ACC112 (cell line): Measurements from ENCODE around the gene SMIM9.
"Not testable (repeated sequence)": the region's sequence is repeated elsewhere in the genome, so short reads cannot be mapped to it uniquely, and the experiment has no call there.

ENCODE experiments used
- H2AFZ ChIP-seq: fragments of 200-600 bp; sonication (generic); one replicate; pipeline ENCODE4 v1.6.0; 2017; ENCODE audit warnings: antibody characterized with exemption, low read length; ENCODE audit not compliant: unreplicated experiment
- H3K27ac ChIP-seq: fragments of 200-600 bp; sonication (generic); 2 replicates; pipeline ENCODE4 v1.5.1; 2014; ENCODE audit warnings: low read depth, mild to moderate bottlenecking, antibody characterized with exemption, low read length, moderate library complexity
- H3K27me3 ChIP-seq: fragments of 200-600 bp; sonication (generic); 2 replicates; pipeline ENCODE4 v1.6.1; 2014; ENCODE audit warnings: mild to moderate bottlenecking, antibody characterized with exemption, low read length, moderate library complexity, mixed read lengths; ENCODE audit not compliant: insufficient read depth
- H3K36me3 ChIP-seq: fragments of 200-600 bp; sonication (generic); 2 replicates; pipeline ENCODE4 v1.6.1; 2016; ENCODE audit warnings: mild to moderate bottlenecking, antibody characterized with exemption, low read length, moderate library complexity, mixed read lengths; ENCODE audit not compliant: insufficient read depth
- H3K4me1 ChIP-seq: fragments of 200-600 bp; sonication (generic); one replicate; pipeline ENCODE4 v1.6.1; 2016; ENCODE audit warnings: low read length, mixed read lengths; ENCODE audit not compliant: insufficient read depth, unreplicated experiment, control insufficient read depth
- H3K4me3 ChIP-seq: fragments of 200-600 bp; sonication (generic); 2 replicates; pipeline ENCODE4 v1.5.1; 2014; ENCODE audit warnings: mild to moderate bottlenecking, low read depth, low read length
- H3K79me2 ChIP-seq: fragments of 200-600 bp; sonication (generic); one replicate; pipeline ENCODE4 v1.6.0; 2016; ENCODE audit warnings: low read length; ENCODE audit not compliant: control insufficient read depth, unreplicated experiment, insufficient read depth

Gene SMIM9

DNA sequence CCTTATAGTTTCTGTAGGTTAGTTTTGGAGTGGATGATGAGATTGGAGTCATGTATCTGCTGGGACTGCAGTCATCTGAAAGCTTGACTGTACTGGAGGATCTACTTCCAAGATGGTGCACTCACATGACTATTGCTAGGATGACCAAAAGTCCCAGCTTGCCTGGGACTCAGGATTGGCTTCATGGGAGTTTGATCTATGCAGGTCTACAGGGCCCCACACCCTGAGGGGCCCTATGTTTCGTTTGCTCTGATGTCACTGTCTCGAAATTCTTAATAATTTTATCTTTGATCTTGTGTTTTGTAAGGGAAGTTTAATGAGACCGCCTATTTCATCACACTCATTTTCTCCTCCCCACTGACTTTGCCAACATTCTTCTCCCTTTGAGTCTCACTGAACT lies at the start of gene SMIM9:
Gene SMIM9, minus strand, starts transcription at position 101 of the 400 bp plus-strand sequence. CDS start 3,806 bp downstream, outside the sequence.
- Histone ChIP-seq H3K4me3 (no peak within 1 kb of the TSS), H3K4me1 (no peaks in the 10 kb centered on the region), H3K36me3 (no peaks in the 10 kb centered on the region), H3K27ac (no peak within 1 kb of the TSS), H2AFZ (no peak within 1 kb of the TSS), H3K27me3 (no peaks in the 10 kb centered on the region), H3K79me2 (no peaks in the 10 kb centered on the region)

DNA sequence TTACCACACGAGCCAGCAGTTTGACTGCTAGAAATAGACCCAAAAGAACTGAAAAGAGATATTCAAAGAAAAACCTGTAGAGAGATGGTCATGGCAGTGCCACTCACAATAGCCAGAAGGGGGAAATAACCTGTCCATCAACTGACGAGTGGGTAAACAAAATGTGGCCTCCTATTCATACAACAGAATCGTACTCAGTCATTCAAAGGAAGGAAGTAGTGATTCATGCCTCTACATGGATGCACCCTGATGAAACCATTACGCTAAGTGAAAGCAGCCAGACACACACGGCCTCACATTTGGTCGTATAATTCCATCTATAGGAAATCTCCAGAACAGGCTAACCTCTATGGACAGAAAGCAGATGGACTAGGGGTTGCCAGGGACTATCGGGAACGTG lies 49.6 kb upstream of the SMIM9 start:
- not testable (repeated sequence) for H2AFZ ChIP-seq, H3K79me2 ChIP-seq, H3K27me3 ChIP-seq, H3K4me3 ChIP-seq, H3K4me1 ChIP-seq, H3K27ac ChIP-seq, H3K36me3 ChIP-seq

- Histone ChIP-seq H3K27ac (no peak overlapping the region), H3K36me3 (no peaks in the 10 kb centered on the region), H3K27me3 (no peaks in the 10 kb centered on the region), H3K4me3 (no peak overlapping the region), H3K4me1 (no peaks in the 10 kb centered on the region), H2AFZ (no peak overlapping the region), H3K79me2 (no peaks in the 10 kb centered on the region)
Measured at GRCh38 chrX:154873329-154873728, 38.9 kb upstream of the SMIM9 start.

DNA sequence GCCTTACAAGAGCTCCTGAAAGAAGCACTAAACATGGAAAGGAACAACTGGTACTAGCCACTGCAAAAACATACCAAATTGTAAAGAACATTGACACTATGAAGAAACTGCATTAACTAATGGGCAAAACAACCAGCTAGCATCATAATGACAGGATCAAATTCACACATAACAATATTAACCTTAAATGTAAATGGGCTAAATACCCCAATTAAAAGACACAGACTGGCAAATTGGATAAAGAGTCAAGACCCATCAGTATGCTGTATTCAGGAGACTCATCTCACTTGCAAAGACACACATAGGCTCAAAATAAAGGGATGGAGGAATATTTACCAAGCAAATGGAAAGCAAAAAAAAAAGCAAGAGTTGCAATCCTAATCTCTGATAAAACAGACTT lies 34.1 kb upstream of the SMIM9 start:
- H3K79me2 ChIP-seq, H3K27me3 ChIP-seq, H3K4me1 ChIP-seq, H2AFZ ChIP-seq, H3K36me3 ChIP-seq, H3K4me3 ChIP-seq, H3K27ac ChIP-seq: not testable (repeated sequence)

DNA sequence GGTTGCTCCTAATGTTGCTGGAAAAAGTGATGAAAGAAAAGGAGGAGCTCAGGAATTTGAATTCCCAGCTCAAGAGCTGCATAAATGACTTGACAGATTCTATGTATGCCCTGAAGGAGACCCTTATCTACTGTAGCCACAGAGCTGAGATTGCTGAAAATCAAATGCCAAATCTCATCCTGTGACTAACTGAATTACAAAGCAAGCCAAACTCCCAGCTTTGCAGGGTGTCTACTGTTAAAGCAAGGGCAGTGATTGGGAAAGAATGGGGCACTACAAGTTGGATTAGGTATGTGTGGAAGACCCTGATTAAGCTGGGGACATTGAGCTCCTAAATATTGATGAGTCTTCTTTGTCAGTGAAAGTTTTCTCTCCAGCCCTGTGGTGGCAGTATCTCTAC lies 20.8 kb upstream of the SMIM9 start:
- no peak overlapping the region for H3K27ac ChIP-seq
- H3K4me1 ChIP-seq = no peaks in the 10 kb centered on the region
- H3K79me2 ChIP-seq = no peaks in the 10 kb centered on the region
- H3K36me3 ChIP-seq = no peaks in the 10 kb centered on the region
- no peak overlapping the region for H3K4me3 ChIP-seq
- no peak overlapping the region for H2AFZ ChIP-seq
- H3K27me3 ChIP-seq = no peaks in the 10 kb centered on the region

- no peaks in the 10 kb centered on the region for H3K79me2 ChIP-seq
- no peaks in the 10 kb centered on the region for H3K27me3 ChIP-seq
- H3K27ac ChIP-seq = no peak overlapping the region
- H3K36me3 ChIP-seq = no peaks in the 10 kb centered on the region
- no peak overlapping the region for H2AFZ ChIP-seq
- H3K4me1 ChIP-seq = no peaks in the 10 kb centered on the region
- no peak overlapping the region for H3K4me3 ChIP-seq
Measured at GRCh38 chrX:154850957-154851611, 16.6 kb upstream of the SMIM9 start.

- no peaks in the 10 kb centered on the region for H3K27me3 ChIP-seq
- no peak overlapping the region for H3K4me3 ChIP-seq
- H2AFZ ChIP-seq = no peak overlapping the region
- H3K36me3 ChIP-seq = no peaks in the 10 kb centered on the region
- no peak overlapping the region for H3K27ac ChIP-seq
- no peaks in the 10 kb centered on the region for H3K79me2 ChIP-seq
- no peaks in the 10 kb centered on the region for H3K4me1 ChIP-seq
Measured at GRCh38 chrX:154840856-154841255, 6.4 kb upstream of the SMIM9 start.

DNA sequence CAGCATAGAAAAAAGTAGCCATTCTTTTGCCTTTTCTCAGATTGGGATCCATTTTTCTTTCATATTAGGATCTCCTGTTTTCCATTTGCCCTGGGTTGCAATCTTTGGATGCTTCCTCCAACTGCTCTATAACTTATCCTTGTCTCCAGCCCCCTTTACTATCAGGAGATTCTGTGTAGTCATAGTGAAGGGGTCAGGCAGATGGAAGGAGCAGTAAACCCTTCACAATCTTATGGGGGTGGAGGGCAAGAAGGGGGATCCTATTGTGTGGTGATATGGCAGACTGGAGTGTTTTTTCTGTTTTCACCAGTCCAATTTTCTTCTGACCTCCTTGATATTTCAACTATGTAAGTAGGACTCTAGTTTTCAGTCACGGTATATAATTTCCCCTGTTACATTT lies 1.7 kb upstream of the SMIM9 start:
- Histone ChIP-seq H3K4me1 (no peaks in the 10 kb centered on the region), H3K79me2 (no peaks in the 10 kb centered on the region), H3K36me3 (no peaks in the 10 kb centered on the region), H2AFZ (no peak overlapping the region), H3K27me3 (no peaks in the 10 kb centered on the region), H3K4me3 (no peak overlapping the region), H3K27ac (no peak overlapping the region)

- no peak overlapping the region for H3K27ac ChIP-seq
- no peaks in the 10 kb centered on the region for H3K36me3 ChIP-seq
- H2AFZ ChIP-seq = no peak overlapping the region
- H3K27me3 ChIP-seq = no peaks in the 10 kb centered on the region
- H3K79me2 ChIP-seq = no peaks in the 10 kb centered on the region
- H3K4me1 ChIP-seq = no peaks in the 10 kb centered on the region
- H3K4me3 ChIP-seq = no peak overlapping the region
Measured at GRCh38 chrX:154833746-154834274, 652 bp downstream of the SMIM9 start.

DNA sequence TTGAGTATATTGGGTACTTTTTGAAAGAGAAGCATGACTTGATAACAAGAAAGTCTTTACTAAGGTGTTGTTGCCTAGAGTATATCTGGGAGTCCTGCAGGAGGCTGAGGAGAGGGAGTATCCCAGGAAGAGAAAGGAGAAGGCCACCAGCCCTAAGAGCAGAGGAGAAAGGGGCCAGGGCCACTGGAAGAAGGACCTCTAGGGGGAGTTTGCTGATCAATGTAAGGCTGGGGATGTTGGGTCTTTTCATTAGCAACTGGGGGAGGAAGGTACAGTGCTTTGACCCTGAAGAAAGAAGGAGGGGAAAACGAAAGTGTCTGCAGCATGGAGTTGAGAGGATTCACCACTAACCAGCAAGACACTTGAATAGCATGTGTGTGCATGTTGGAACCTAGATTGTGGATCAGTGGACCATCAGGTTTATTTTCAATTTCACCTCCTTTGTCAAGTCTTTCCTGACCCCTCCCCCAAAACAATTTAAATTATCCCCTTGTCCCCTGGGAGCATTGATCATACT lies 4.5 kb downstream of the SMIM9 start:
- Histone ChIP-seq H3K4me1 (no peaks in the 10 kb centered on the region), H3K79me2 (no peaks in the 10 kb centered on the region), H3K36me3 (no peaks in the 10 kb centered on the region), H3K4me3 (no peak overlapping the region), H3K27me3 (no peaks in the 10 kb centered on the region), H2AFZ (no peak overlapping the region), H3K27ac (no peak overlapping the region)

DNA sequence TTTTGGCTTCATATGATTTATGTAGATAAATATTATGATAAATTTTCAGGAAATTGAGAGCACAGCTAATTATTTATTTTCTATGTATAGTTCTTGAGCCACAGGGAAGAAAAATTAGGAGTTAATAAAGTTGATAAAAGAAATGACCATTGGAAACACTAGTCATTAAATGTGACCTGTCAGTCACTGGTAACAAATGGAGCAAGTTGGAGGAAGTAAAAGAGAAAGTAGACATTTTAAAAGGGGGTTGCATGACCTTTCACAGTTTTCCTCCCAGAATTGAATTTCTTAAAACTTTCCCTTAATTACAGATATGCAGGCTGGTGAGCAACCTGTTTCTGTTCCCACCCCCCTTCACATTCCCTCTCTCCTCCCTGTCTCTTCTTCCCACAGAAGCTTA lies 5.3 kb downstream of the SMIM9 start:
- H3K27me3 ChIP-seq = no peaks in the 10 kb centered on the region
- H3K27ac ChIP-seq = no peak overlapping the region
- no peaks in the 10 kb centered on the region for H3K79me2 ChIP-seq
- H2AFZ ChIP-seq = no peak overlapping the region
- no peaks in the 10 kb centered on the region for H3K4me1 ChIP-seq
- H3K36me3 ChIP-seq = no peaks in the 10 kb centered on the region
- no peak overlapping the region for H3K4me3 ChIP-seq
